GM13976 (cell line): ENCODE measurements around the gene SZT2.

Source experiments
- DNase-seq: peaks from one replicate; pipeline ENCODE4 v3.0.0; 2012; ENCODE audit warnings: low spot score
- in situ Hi-C: fragments of 300-500 bp; cut with MboI; formaldehyde crosslinking; loops from one replicate; pipeline ENCODE4 v1.12.0; 2022; ENCODE audit warnings: low sequenced_read_pairs, mixed read lengths, inconsistent platforms; ENCODE audit not compliant: unreplicated experiment
- TF ChIP-seq, protein P1 (sequence below): IDR thresholded peaks from 2 replicates; pipeline ENCODE4 v1.5.1; 2012; ENCODE audit warnings: borderline replicate concordance, mild to moderate bottlenecking; ENCODE audit not compliant: insufficient read depth; ENCODE audit errors: extremely low read depth, missing control alignments, control extremely low read depth

SZT2 gene

DNA sequence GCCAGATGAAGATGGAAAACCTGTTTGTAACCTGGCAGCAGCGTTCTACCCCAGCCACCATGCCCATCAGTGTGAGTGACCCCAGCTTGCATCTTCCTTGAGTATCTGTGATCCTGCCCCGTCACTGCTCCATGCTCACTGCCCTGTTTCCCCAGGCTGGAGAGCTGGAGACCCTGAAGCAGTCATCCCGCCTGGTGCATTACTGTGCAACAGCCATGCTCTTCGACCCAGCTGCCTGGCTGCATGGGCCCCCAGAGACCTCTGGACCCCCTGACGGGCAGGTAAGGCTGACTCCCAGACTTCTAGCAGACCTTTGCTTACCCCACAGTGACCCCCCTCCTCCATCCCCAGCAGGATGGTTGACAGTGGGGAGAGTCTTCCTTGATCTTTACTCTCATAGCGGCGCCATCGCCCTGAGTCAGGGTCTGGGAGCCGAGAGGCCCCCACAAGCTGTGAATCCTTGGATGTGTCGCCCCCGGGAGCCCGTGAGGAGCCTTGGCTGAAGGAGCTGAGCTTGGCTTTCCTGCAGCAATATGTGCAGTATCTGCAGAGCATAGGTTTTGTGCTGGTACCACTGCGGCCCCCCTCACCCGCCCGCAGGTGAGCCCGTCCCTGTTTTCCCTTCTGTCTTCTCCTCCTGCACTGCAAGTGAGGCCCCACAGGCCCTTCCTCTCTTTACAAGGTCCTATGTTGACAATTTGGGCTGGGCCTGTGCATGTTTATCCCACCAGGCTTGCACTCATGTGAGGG is 53.7 kb downstream of the SZT2 start:
- in situ Hi-C loops: no loop called here

DNA sequence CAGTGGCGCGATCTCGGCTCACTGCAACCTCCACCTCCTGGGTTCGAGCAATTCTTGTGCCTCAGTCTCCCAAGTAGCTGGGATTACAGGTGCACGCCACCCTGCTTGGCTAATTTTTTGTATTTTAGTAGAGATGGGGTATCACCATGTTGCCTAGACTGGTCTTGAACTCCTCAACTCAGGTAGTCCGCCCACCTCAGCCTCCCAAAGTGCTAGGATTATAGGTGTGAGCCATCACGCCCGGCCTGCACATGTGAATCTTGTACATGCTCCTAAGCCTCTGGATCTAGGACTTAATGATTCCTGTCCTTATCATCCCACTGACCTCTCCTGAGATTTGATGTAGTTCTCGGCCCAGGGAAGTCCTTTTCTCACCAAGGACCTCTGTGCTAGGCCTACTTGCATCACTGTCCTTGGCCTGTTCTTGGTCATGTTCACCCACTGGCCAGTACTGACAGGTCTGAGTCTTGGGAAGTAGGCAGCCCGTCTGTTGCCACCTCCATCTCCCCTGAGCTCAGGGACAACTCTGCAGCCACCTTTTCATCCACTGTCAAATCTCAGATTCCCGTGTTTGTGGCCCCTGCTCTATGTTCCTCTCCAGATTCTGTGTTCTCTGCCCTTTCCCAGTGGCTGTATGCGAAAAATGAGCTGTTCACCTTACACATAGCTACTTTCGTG is 54.6 kb downstream of the SZT2 start:
- DNase-seq: no peak
- TF ChIP-seq, protein P1, sequence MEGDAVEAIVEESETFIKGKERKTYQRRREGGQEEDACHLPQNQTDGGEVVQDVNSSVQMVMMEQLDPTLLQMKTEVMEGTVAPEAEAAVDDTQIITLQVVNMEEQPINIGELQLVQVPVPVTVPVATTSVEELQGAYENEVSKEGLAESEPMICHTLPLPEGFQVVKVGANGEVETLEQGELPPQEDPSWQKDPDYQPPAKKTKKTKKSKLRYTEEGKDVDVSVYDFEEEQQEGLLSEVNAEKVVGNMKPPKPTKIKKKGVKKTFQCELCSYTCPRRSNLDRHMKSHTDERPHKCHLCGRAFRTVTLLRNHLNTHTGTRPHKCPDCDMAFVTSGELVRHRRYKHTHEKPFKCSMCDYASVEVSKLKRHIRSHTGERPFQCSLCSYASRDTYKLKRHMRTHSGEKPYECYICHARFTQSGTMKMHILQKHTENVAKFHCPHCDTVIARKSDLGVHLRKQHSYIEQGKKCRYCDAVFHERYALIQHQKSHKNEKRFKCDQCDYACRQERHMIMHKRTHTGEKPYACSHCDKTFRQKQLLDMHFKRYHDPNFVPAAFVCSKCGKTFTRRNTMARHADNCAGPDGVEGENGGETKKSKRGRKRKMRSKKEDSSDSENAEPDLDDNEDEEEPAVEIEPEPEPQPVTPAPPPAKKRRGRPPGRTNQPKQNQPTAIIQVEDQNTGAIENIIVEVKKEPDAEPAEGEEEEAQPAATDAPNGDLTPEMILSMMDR: no peak

More for the DNA sequence above, 53.7 kb downstream of the SZT2 start:
- DNase-seq: no peak
- TF ChIP-seq, protein P1: no peak

DNA sequence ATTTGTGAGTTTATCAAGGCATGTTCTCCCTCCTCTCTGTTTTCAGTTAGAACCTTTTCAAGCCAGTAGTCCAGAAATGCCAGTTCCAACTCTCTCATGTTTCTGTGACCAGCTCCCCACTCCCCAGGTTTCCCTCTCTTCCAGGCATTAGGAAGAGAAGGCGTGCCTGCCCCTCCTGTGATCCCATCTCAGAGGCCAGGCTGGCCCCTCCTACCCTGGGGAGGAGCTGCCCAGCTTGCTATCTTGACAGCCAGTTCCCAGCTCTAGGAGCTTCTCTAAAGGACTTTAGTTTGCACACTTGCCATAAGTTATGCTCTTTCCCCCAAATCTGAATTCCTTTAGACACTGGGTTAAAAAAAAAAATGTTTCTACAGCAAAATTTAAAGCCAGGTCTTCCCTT is 55.1 kb downstream of the SZT2 start:
- TF ChIP-seq, protein P1: no peak
- in situ Hi-C loops: no loop called here
- DNase-seq: no peak

More for the DNA sequence above, 54.6 kb downstream of the SZT2 start:
- in situ Hi-C loops: no loop called here

DNA sequence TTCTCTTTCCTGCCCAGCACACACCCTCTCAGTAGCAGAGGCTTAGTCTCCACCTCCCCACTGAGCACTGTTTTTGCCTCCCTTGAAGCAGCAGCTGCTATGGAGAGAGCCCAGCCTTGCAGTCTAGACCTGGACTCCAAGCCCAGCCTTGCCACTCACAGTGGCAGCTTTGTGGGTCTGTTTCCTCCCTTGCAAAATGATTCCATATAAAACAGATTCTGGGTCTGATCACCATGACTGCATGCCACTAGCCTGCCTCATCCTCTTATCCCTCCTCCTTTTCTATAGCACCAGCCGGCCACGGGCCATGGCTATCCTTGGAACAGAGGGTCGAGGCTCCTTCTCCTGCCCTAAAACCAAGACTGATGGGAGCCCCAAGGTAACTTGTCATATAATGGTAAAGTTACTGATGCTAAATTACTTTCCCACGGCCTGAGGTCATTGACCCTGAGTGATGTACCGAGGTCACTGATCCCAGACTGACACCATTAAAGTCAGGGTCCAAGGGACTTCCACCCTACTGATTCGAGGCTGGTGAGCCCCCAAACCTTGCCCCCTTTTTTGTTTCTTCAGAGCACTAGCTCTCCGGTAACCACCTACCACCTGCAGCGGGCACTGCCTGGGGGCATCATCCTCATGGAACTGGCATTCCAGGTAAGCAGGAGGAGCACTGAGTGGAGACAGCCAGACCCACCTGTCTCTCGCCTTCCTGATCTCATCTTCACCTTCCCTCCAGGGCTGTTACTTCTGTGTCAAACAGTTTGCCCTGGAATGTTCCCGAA is 56.1 kb downstream of the SZT2 start:
- in situ Hi-C loops: no loop called here
- no peak for DNase-seq
- TF ChIP-seq, protein P1: no peak

DNA sequence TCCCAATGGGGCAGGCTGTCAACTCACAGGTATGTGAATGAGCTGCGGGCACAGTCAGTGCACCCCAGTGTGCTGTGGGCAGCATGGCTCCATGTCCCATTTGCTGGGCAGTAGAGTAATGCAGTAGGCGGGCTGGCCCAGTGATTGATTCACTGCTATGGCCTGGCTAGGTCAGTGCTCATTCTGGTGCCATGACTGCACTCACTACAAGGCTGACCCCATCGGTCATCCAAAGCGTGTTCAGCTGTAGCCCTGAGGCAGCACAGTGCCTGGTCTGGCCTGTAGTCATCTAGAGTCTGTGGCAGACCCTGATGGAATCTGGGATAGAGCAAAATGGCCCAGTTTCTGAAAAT is 56.7 kb downstream of the SZT2 start:
- TF ChIP-seq, protein P1: no peak
- no peak for DNase-seq
- in situ Hi-C loops: no loop called here
